ENCODE measurements around the gene ANGPTL2.
A peak's percentile ranks its signal among the peaks of the same experiment; 100 is the strongest.

Gene ANGPTL2

DNA sequence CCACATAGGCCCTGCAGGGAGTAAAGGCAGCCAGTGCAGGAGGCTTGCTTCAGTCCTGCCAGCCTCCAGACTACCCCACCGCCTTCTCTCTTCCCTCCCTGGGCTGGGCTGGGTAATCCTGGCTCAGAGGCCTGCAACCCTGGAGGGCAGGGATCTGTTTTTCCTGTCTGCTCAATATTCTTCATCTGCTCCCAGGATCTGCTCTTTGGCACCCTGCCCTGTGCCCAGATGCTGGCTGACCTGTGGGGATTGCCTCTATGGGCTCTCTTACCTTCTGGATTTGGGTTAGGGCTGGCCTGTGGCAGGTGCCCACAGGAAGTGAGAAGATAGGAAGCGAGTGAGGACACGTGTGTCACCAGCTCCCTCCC, 7.3 kb upstream of the ANGPTL2 start:
- TF ChIP-seq CSDC2 (CRISPR knock-in tag; IDR thresholded peaks at IDR 0.05) (no peak), TCF4 (CRISPR knock-in tag; IDR thresholded peaks at IDR 0.05; ENCODE audit: borderline replicate concordance) (peak; percentile 64; the same call in 1 of the 2 replicates)
- peak; percentile 24; the same call in 1 of the 3 replicates for ATAC-seq

DNA sequence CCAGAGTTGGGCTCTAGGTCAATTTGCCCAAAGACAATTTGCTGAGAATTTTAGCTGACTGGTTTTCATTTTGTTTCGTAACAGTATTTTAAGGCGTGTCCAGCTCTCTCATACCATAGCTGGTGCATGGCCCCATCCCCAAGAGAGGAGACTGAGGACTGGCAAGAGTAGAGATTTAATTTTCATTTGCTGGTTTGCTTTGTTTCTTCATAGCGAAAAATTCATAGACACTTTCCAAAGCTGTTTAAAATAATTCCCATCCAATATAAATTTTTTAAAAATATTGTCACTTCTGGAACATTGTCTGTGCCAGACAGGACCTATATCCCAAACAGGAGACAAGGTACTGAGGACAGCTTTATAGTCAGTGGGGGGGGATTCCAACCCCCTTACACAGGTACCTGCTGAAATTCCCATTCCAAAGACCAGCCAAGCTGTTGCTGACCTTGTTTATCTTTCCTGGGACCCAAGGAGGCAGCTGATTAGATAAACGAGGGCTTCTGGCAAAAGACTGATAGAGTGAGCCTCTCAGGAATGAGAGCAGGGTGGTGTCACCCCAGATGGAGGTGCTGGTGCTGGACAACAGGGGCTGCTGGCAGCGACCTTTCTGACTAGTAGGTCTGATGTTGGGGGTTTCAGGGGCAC, 6.8 kb upstream of the ANGPTL2 start:
- no peak for TF ChIP-seq ARNTL (CRISPR knock-in tag; IDR thresholded peaks at IDR 0.05; ENCODE audit: borderline replicate concordance, low read depth)
- TF ChIP-seq, protein P1, sequence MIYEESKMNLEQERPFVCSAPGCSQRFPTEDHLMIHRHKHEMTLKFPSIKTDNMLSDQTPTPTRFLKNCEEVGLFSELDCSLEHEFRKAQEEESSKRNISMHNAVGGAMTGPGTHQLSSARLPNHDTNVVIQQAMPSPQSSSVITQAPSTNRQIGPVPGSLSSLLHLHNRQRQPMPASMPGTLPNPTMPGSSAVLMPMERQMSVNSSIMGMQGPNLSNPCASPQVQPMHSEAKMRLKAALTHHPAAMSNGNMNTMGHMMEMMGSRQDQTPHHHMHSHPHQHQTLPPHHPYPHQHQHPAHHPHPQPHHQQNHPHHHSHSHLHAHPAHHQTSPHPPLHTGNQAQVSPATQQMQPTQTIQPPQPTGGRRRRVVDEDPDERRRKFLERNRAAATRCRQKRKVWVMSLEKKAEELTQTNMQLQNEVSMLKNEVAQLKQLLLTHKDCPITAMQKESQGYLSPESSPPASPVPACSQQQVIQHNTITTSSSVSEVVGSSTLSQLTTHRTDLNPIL (CRISPR knock-in tag; IDR thresholded peaks at IDR 0.05; ENCODE audit: low read depth): no peak
- TF ChIP-seq ZNF70 (CRISPR knock-in tag; IDR thresholded peaks at IDR 0.05): no peak
- no peak for TF ChIP-seq ZFP30 (CRISPR knock-in tag; IDR thresholded peaks at IDR 0.05)
- TF ChIP-seq, protein P2, sequence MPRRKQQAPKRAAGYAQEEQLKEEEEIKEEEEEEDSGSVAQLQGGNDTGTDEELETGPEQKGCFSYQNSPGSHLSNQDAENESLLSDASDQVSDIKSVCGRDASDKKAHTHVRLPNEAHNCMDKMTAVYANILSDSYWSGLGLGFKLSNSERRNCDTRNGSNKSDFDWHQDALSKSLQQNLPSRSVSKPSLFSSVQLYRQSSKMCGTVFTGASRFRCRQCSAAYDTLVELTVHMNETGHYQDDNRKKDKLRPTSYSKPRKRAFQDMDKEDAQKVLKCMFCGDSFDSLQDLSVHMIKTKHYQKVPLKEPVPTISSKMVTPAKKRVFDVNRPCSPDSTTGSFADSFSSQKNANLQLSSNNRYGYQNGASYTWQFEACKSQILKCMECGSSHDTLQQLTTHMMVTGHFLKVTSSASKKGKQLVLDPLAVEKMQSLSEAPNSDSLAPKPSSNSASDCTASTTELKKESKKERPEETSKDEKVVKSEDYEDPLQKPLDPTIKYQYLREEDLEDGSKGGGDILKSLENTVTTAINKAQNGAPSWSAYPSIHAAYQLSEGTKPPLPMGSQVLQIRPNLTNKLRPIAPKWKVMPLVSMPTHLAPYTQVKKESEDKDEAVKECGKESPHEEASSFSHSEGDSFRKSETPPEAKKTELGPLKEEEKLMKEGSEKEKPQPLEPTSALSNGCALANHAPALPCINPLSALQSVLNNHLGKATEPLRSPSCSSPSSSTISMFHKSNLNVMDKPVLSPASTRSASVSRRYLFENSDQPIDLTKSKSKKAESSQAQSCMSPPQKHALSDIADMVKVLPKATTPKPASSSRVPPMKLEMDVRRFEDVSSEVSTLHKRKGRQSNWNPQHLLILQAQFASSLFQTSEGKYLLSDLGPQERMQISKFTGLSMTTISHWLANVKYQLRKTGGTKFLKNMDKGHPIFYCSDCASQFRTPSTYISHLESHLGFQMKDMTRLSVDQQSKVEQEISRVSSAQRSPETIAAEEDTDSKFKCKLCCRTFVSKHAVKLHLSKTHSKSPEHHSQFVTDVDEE (CRISPR knock-in tag; IDR thresholded peaks at IDR 0.05): no peak
- no peak for TF ChIP-seq SNAI2 (CRISPR knock-in tag; IDR thresholded peaks at IDR 0.05)
- TF ChIP-seq ESRRG (CRISPR knock-in tag; IDR thresholded peaks at IDR 0.05): no peak
- no peak for TF ChIP-seq TOX (CRISPR knock-in tag; IDR thresholded peaks at IDR 0.05; ENCODE audit: borderline replicate concordance)
- TF ChIP-seq ZNF565 (CRISPR knock-in tag; conservative IDR thresholded peaks at IDR 0.05; ENCODE audit: low read depth): no peak
- TF ChIP-seq, protein P3, sequence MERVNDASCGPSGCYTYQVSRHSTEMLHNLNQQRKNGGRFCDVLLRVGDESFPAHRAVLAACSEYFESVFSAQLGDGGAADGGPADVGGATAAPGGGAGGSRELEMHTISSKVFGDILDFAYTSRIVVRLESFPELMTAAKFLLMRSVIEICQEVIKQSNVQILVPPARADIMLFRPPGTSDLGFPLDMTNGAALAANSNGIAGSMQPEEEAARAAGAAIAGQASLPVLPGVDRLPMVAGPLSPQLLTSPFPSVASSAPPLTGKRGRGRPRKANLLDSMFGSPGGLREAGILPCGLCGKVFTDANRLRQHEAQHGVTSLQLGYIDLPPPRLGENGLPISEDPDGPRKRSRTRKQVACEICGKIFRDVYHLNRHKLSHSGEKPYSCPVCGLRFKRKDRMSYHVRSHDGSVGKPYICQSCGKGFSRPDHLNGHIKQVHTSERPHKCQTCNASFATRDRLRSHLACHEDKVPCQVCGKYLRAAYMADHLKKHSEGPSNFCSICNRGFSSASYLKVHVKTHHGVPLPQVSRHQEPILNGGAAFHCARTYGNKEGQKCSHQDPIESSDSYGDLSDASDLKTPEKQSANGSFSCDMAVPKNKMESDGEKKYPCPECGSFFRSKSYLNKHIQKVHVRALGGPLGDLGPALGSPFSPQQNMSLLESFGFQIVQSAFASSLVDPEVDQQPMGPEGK (CRISPR knock-in tag; IDR thresholded peaks at IDR 0.05; ENCODE audit: borderline replicate concordance): no peak
- TF ChIP-seq ZNF8 (CRISPR knock-in tag; IDR thresholded peaks at IDR 0.05): no peak
- no peak for TF ChIP-seq CSDC2 (CRISPR knock-in tag; IDR thresholded peaks at IDR 0.05)
- TF ChIP-seq, protein P4, sequence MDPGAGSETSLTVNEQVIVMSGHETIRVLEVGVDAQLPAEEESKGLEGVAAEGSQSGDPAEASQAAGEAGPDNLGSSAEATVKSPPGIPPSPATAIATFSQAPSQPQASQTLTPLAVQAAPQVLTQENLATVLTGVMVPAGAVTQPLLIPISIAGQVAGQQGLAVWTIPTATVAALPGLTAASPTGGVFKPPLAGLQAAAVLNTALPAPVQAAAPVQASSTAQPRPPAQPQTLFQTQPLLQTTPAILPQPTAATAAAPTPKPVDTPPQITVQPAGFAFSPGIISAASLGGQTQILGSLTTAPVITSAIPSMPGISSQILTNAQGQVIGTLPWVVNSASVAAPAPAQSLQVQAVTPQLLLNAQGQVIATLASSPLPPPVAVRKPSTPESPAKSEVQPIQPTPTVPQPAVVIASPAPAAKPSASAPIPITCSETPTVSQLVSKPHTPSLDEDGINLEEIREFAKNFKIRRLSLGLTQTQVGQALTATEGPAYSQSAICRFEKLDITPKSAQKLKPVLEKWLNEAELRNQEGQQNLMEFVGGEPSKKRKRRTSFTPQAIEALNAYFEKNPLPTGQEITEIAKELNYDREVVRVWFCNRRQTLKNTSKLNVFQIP (CRISPR knock-in tag; IDR thresholded peaks at IDR 0.05; ENCODE audit: borderline replicate concordance, low read depth): no peak
- TF ChIP-seq ISL1 (CRISPR knock-in tag; IDR thresholded peaks at IDR 0.05): no peak
- TF ChIP-seq PPARA (CRISPR knock-in tag; IDR thresholded peaks at IDR 0.05; ENCODE audit: borderline replicate concordance): no peak
- ATAC-seq: no peak

DNA sequence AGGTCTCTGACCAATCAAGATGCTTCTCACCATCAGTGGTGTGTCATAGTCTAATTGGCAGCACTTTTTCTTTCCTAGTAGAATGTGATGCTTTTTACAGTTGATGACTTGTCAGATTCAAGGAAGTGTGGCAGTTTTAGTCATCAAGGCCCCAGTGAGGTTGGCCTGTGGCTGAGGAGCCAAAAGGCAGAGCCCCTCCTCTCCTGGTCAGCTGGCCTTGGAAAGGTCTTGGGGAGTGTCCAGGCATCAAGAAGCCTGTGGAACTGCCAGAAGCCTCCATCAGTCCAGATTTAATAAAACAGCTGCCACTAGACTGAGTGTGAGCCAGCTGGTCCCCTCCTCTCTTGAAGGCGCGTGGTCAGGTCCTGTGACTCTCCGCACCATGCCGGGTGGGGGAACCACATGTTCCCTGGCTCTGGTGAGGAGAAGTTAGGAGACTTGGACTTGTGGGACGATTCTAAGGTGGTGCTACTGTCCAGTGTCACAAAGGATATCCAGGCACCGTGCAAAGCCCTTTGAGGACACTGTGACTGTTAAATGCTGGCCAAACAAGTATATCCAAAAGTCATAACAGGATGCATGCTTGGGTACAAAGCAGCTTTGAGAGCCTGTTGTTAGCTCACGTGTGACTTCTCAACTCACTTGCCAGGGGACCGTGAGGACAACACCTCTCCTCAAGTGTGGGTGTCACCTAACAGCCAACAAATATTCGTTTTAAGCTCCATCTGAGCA, 6.1 kb upstream of the ANGPTL2 start:
- TF ChIP-seq OSR1 (CRISPR knock-in tag; IDR thresholded peaks at IDR 0.05) (no peak), ZNF8 (CRISPR knock-in tag; IDR thresholded peaks at IDR 0.05) (no peak), RARB (CRISPR knock-in tag; IDR thresholded peaks at IDR 0.05) (no peak), ZFP30 (CRISPR knock-in tag; IDR thresholded peaks at IDR 0.05) (no peak), ESRRG (CRISPR knock-in tag; IDR thresholded peaks at IDR 0.05) (no peak), SNAI2 (CRISPR knock-in tag; IDR thresholded peaks at IDR 0.05) (no peak), CSDC2 (CRISPR knock-in tag; IDR thresholded peaks at IDR 0.05) (no peak), ZFP3 (CRISPR knock-in tag; IDR thresholded peaks at IDR 0.05) (no peak), ARNTL (CRISPR knock-in tag; IDR thresholded peaks at IDR 0.05; ENCODE audit: borderline replicate concordance, low read depth) (no peak), ZC3H10 (CRISPR knock-in tag; IDR thresholded peaks at IDR 0.05) (no peak)
- no peak for ATAC-seq

DNA sequence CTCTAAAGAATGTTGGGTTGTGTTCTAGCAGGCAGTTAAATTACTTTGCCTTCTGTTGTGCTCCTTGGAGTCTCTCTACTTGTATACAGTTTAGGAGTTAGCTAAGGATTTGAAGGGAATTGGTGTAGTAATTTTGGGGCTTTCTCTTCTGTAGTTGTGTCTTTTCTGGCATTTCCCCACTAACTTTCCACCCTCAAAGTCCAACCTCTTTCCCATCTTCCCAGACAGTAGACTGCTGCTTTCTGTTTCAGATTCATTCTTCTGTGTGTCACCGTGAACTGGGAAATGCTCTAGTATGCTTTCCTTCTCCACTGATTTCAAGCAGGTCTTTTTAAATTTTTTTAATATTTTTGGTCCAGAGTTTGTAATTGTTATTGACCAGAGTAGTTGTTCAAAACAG, 4.5 kb upstream of the ANGPTL2 start:
- ATAC-seq: no peak
- TF ChIP-seq OSR1 (CRISPR knock-in tag; IDR thresholded peaks at IDR 0.05): no peak
- TF ChIP-seq, protein P1 (CRISPR knock-in tag; IDR thresholded peaks at IDR 0.05; ENCODE audit: low read depth): no peak
- no peak for TF ChIP-seq ZNF8 (CRISPR knock-in tag; IDR thresholded peaks at IDR 0.05)
- no peak for TF ChIP-seq PPARA (CRISPR knock-in tag; IDR thresholded peaks at IDR 0.05; ENCODE audit: borderline replicate concordance)
- TF ChIP-seq ZFP30 (CRISPR knock-in tag; IDR thresholded peaks at IDR 0.05): no peak
- TF ChIP-seq ARNTL (CRISPR knock-in tag; IDR thresholded peaks at IDR 0.05; ENCODE audit: borderline replicate concordance, low read depth): no peak
- TF ChIP-seq TOX (CRISPR knock-in tag; IDR thresholded peaks at IDR 0.05; ENCODE audit: borderline replicate concordance): no peak
- TF ChIP-seq, protein P3 (CRISPR knock-in tag; IDR thresholded peaks at IDR 0.05; ENCODE audit: borderline replicate concordance): no peak
- TF ChIP-seq, protein P4 (CRISPR knock-in tag; IDR thresholded peaks at IDR 0.05; ENCODE audit: borderline replicate concordance, low read depth): no peak
